AML-193 (cell line): Measurements from ENCODE around the gene UBE2R2.
"Not testable (repeated sequence)": the region's sequence is repeated elsewhere in the genome, so short reads cannot be mapped to it uniquely, and the experiment has no call there.

Experiments
- DNase-seq, 2 experiments: peaks; one replicate each; lab custom pipeline; 2025; lab: John Stamatoyannopoulos, UW

Gene UBE2R2

GRCh38 chr9:33799928-33800704, 16.8 kb upstream of the UBE2R2 start:
- DNase-seq, result no peak

- no peak for DNase-seq
Measured at GRCh38 chr9:33800886-33801285, 16.1 kb upstream of the UBE2R2 start.

GRCh38 chr9:33801943-33802500, 14.9 kb upstream of the UBE2R2 start:
- DNase-seq, result not testable (repeated sequence)

GRCh38 chr9:33804196-33804595, 12.8 kb upstream of the UBE2R2 start:
- DNase-seq, result not testable (repeated sequence)

- DNase-seq, result not testable (repeated sequence)
Measured at GRCh38 chr9:33807156-33807555, 9.8 kb upstream of the UBE2R2 start.

- DNase-seq, result not testable (repeated sequence)
Measured at GRCh38 chr9:33808979-33809322, 8.0 kb upstream of the UBE2R2 start.

- no peak for DNase-seq
Measured at GRCh38 chr9:33809506-33809905, 7.5 kb upstream of the UBE2R2 start.

- peak; percentile 74 to 76 for DNase-seq
Measured at GRCh38 chr9:33813712-33814641, 3.0 kb upstream of the UBE2R2 start.

GRCh38 chr9:33815781-33816180, 1.2 kb upstream of the UBE2R2 start:
- no peak for DNase-seq

GRCh38 chr9:33817327-33818166, 587 bp downstream of the UBE2R2 start:
- DNase-seq, result peak; percentile 20 to 42

- DNase-seq, result no peak
Measured at GRCh38 chr9:33818167-33818846, 1.3 kb downstream of the UBE2R2 start.

- no peak for DNase-seq
Measured at GRCh38 chr9:33818847-33819500, 2.0 kb downstream of the UBE2R2 start.

- no peak for DNase-seq
Measured at GRCh38 chr9:33820231-33820745, 3.3 kb downstream of the UBE2R2 start.

- DNase-seq, result no peak
Measured at GRCh38 chr9:33823801-33824200, 6.8 kb downstream of the UBE2R2 start.

- not testable (repeated sequence) for DNase-seq
Measured at GRCh38 chr9:33827285-33827684, 10.3 kb downstream of the UBE2R2 start.

GRCh38 chr9:33829641-33830230, 12.8 kb downstream of the UBE2R2 start:
- DNase-seq, result not testable (repeated sequence)

- DNase-seq, result no peak
Measured at GRCh38 chr9:33835625-33836260, 18.8 kb downstream of the UBE2R2 start.

GRCh38 chr9:33836261-33836660, 19.3 kb downstream of the UBE2R2 start:
- peak; percentile 87 to 93 for DNase-seq

- no peak for DNase-seq
Measured at GRCh38 chr9:33837138-33837537, 20.2 kb downstream of the UBE2R2 start.
